Stimulated activated CD4-positive, alpha-beta T cell treated with anti-CD3 and anti-CD28 coated beads, Interleukin-12 subunit alpha, Interleukin-12 subunit beta, amount 100 ng/mL, for 48 hours (primary cell): ENCODE measurements around the gene CCL5.
"Not testable (repeated sequence)": the region's sequence is repeated elsewhere in the genome, so short reads cannot be mapped to it uniquely, and the experiment has no call there.

Experiments used
- DNase-seq, 3 donors: peaks; one replicate each; pipeline ENCODE4 v3.0.0-alpha.2; 2020; ENCODE audit warnings: low read depth in 2 of 3, low spot score in 1 of 3

CCL5 gene

DNA sequence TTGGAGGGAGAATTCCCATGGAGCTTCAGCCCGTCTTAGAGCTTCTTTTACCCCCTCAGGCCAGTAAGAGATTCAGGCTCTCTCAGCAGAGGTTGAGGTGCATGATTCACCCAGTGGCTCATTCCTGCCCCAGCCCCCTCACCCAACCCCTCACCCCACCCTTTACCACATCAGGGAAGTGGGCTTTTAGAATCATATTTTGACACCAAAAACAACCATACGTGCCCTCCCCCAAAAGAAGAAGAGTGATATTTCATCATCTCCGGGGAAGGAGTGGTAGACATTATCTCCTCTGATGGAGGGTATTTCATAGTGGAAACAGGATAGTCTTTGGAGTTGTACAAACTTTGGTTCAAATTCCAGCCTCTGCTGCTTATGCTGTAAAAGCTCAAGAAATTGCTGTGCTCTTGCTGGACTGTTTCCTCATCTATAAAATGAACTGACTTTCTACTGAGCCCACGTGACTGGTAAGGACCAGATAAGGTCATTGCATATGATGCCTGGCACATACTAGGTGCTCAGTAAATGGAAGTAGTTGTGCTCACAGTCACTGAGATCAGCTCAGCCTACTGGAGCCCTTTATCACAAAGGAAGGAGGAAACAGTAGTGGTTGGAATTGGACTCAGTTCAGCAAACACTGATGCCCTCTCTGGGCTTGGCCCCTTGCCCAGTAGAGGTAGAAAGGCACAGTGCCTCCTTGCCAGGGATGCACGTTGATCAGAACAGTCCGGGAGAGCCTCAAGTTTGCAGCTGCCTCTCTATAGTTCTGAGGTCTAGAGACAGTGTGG is 18.3 kb upstream of the CCL5 start:
- DNase-seq = no peak

DNA sequence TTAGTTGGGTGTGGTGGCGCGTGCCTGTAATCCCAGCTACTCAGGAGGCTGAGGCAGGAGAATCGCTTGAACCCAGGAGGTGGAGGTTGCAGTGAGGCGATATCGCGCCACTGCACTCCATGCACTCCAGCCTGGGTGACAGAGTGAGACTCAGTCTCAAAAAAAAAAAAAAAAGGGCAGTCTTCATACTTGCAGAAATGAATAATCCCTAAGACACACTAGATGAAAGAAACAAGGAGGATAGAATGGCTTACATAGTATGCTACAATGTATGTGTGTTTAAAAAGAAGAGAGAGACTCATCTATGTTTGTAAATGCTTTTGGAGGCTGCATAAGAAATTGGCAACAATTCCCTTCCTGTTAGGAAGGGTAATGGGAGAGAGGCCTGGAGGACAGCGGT is 17.6 kb upstream of the CCL5 start:
- DNase-seq = not testable (repeated sequence)

- DNase-seq = no peak
Observed at GRCh38 chr17:35895636-35896587, 15.8 kb upstream of the CCL5 start.

DNA sequence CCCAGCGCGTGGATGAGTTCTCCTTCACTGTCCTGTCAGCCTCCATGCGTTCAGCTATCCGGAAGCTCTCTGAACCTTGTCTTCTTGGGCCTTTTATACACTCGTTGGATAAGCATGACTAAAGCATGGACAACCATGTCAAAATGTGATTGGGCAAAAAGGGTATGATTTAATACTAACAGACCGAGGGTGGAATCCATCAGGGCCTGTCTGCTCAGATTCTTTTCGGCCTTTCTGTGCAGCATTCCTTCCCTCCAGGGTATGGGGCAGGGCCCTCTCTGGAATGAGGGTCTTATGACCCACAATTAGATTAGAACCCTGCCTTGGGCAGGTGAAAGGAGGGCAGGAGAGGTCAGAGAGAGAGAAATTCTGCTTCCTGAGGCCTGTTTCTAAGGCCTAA is 14.0 kb upstream of the CCL5 start:
- DNase-seq = no peak

GRCh38 chr17:35893751-35894150 is 13.6 kb upstream of the CCL5 start:
- DNase-seq = no peak

GRCh38 chr17:35892091-35893035 is 12.2 kb upstream of the CCL5 start:
- peak in 2 of 3 donors; percentile 54 for DNase-seq

- DNase-seq = no peak
Observed at GRCh38 chr17:35891269-35891668, 11.1 kb upstream of the CCL5 start.

DNA sequence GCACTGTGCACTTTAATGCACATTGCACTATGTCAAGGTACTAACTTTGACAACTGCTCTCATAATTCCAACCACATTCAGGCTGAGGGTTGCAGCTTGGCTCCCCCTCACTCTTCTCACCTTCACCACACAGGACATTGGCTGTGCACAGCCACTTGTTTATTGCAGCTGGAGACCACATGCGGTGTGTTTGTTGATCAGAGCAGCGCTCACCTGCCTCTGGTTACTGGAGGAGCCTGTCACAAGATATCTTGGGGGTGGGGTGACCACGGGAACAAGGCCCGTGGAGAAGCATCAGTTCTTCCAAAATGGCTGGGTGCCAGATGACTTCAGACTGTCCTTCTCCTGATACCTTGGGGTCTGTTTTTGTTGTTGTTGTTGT is 10.6 kb upstream of the CCL5 start:
- DNase-seq = no peak

DNA sequence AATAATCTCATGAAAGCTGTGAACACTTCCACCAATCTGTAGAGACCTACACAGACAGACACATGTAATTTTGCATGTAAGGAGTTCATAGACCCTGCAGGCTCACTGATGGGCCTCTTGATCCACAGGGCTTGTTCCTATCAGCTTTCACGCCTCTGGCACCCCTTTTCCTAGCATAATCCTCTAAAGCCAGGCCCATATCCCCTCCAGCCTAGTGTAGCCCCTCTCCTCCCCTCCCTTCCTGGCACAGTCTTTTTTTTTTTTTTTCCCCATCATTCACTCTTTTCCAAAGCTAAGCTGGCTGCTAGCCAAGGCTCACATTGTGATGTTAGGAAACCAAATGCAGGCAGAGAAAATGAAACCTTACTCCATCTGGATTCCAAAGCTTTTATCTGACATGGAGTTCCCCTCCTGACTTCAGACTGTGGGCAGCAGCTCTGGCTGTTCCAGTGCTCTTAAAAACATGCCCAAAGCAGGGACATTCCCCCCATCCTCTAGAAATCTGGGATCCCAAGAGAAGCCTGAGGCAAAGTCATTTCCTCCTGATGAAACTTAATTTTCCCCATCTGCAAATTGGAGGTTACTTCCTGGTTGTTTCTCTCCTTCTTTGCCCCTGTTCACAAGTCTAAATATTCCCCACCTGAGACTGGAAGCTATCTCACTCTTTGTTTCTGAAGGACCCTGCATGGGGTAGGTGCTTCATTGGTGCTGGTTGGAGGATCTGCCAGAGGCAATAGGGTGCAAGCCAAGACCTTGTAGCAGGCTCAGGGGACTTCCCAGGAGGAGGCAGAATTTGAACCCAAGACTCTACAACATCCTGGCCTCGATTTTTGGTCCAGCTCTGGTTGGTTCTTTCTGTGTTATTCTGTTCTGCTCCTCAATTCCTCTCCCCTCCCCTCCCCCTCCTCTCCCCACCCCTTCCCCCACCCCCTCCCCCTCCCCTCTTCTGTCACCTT is 9.9 kb upstream of the CCL5 start:
- no peak for DNase-seq

DNA sequence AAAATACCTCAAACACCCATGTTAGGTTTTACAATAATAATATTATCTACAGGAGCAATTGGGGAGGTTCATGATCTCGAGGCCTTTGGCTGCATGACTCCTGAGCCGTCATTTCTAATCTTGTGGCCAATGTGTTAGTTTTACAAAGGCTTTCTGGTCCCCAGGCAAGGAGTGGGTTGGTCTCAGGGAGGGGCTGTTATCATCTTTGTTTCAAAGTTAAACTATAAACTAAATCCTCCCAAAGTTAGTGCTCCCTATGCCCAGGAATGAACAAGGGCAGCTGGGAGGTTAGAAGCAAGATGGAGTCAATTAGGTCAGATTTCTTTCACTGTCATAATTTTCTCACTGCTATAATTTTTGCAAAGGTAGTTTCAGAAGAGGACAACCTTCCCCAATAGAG is 9.1 kb upstream of the CCL5 start:
- DNase-seq = no peak

GRCh38 chr17:35878361-35878760 is 1.8 kb downstream of the CCL5 start:
- no peak for DNase-seq

DNA sequence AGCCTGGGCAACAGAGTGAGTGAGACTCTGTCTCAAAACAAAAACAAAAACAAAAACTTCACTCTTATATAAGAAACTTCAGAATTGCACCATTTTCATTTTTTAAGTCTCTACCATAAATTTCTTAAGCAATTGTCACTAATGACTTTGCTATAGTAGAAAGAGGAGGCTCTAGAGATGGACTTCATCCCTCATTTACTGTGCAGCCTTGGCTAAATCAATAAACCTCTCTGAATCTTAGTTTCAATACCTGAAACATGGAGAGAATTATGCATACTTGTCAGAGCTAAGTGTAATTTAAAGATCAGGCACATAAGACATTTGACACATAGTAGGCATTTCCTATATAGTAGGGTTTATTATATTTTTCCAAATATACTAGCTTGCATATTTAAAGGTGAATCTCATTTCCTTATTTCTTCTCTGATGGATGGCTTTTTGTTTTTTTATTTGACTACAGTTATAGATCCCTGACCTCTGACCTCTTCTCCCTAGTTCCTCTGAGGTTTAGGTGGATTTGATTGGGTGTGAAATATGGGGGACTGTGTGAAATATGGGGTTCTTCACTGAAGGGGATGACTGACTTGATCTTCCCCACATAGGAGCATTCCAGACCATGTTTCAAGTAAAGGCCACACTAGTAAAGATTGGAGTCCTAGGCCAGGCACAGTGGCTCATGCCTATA is 2.7 kb downstream of the CCL5 start:
- no peak for DNase-seq

GRCh38 chr17:35876534-35876933 is 3.6 kb downstream of the CCL5 start:
- no peak for DNase-seq

- DNase-seq = no peak
Observed at GRCh38 chr17:35875800-35876139, 4.4 kb downstream of the CCL5 start.

- DNase-seq = no peak
Observed at GRCh38 chr17:35875072-35875799, 4.9 kb downstream of the CCL5 start.

GRCh38 chr17:35872196-35872980 is 7.8 kb downstream of the CCL5 start:
- no peak for DNase-seq

GRCh38 chr17:35870906-35871819 is 9.0 kb downstream of the CCL5 start:
- no peak for DNase-seq
